ENCODE results near the gene AMD1. TPM values are rescaled to one million over a fixed set of nuclear protein-coding genes. Genes with fewer than 3 reads are reported as not detected.
"Not testable (repeated sequence)": the region's sequence is repeated elsewhere in the genome, so short reads cannot be mapped to it uniquely, and the experiment has no call there.

Gene AMD1
- total RNA-seq (2014; rRNA removed; shearing (Covaris generic)): 76.4 and 82.0 TPM in 2 replicates
- 53.2 and 75.1 TPM in 2 replicates for polyA plus RNA-seq (2015; cell fraction: cytosol; rRNA removed)
- polyA plus RNA-seq (2015; cell fraction: nucleus; rRNA removed): 56.3 and 76.6 TPM in 2 replicates

DNA sequence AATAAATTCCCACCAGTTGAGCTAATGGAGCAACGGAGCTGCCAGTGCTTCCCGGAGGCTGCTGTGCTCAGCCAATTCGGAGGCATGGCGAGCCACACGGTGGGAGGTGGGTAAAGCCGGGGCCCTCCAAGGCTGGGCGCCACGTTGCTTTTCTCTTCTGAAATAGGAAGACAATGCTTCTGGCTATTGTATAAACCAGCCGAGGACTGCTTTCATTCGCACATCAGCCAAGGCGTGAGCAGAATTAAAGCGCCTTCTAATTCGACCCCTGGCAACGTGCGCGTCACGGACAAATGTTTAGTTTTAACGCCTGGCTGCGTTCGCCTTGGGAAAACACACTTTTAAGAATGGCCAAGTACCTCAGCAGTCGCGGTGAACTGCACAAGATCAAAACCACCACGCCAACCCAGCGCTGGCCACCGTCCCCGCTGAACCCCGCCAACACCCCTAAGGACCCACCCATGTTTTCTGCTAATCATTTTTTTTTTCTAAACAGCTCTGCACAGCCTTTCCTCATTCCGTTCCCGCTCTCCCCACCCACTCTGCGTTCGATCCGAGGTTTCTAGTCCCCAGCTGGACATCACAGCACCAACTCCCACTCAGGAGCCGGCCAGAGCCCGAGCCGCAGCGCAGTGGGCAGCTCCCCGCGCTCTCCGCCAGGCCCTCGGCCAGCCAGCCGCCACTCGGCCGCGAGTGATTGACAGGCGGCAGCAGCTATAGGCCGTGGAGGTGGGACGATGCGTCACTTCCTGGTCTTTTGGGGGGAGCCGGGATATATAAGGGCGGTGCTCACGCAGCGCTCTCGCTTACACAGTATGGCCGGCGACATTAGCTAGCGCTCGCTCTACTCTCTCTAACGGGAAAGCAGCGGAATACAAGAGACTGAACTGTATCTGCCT, at the start of gene AMD1:
Gene AMD1, plus strand, starts transcription at position 805 of the 899 bp plus-strand sequence. CDS start 321 bp downstream, outside the sequence.
- in situ Hi-C loops (cut with HindIII; ENCODE audit: low pct_unique_long_range_greater_than_20kb, low sequenced_read_pairs): loop anchor here (10.0 kb wide), 3 partner anchors 59 to 339 kb away; partner anchors contain the start of gene CDK19
- peak; percentile 96 for DNase-seq (ENCODE audit: low read depth, low spot score)

DNA sequence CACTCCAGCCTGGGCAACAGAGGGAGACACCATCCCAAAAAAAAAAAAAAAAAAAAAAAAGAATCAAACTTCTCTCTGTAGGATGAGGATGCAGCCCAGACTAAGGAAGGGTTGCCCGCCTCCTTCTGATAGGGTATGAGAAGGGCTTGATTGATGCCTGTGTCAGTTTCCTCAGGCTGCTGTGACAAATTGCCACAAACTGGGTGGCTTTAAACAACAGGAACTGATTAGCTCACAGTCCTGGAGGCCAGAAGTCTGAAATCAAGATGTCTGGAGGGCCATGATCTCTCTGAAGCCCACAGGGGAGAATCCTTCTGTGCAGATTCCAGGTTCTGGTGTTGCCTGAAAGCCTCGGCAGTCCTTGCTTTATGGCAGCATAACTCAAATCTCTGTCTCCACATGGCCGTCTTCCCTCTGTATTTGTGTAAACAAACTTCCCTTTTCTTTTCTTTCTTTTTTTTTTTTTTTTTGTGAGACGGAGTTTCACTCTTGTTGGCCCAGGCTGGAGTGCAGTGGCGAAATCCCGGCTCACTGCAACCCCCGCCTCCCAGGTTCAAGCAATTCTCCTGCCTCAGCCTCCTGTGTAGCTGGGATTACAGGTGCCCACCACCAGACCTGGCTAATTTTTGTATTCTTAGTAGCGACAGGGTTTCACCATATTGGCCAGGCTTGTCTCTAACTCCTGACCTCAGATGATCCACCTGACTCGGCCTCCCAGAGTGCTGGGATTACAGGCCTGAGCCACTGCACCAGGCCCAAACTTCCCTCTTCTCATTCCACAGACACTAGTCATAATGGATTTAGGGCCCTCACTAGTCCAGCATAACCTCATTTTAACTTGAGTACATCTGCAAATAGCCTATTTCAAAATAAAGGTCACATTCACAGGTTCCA, 48.1 kb upstream of the AMD1 start:
- DNase-seq (ENCODE audit: low read depth, low spot score): no peak
- in situ Hi-C loops (cut with HindIII; ENCODE audit: low pct_unique_long_range_greater_than_20kb, low sequenced_read_pairs): no loop called here

GRCh38 chr6:110828396-110828795, 46.2 kb upstream of the AMD1 start:
- in situ Hi-C loops (cut with HindIII; ENCODE audit: low pct_unique_long_range_greater_than_20kb, low sequenced_read_pairs): no loop called here
- DNase-seq (ENCODE audit: low read depth, low spot score): no peak

DNA sequence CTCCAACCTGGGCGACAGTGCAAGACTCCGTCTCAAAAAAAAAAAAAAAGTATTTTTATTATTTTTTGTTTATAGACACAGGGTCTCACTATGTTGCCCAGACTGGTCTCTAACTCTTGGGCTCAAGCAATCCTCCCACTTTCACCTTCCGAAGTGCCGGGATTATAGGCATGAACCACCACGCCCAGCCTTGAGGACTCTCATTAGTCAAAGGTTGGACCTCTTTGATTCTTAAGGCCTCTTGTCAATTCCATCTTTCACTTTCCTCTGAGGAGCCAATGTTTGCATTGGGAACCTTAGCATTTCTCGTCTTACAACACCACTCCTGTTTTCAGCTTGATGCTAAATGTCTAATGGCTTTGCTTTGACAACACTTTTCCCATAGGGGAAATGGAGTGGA, 43.2 kb upstream of the AMD1 start:
- DNase-seq (ENCODE audit: low read depth, low spot score): no peak
- in situ Hi-C loops (cut with HindIII; ENCODE audit: low pct_unique_long_range_greater_than_20kb, low sequenced_read_pairs): no loop called here

- in situ Hi-C loops (cut with HindIII; ENCODE audit: low pct_unique_long_range_greater_than_20kb, low sequenced_read_pairs): no loop called here
- DNase-seq (ENCODE audit: low read depth, low spot score): no peak
These were observed 40.8 kb upstream of the AMD1 start for GRCh38 chr6:110833831-110834230.

- in situ Hi-C loops (cut with HindIII; ENCODE audit: low pct_unique_long_range_greater_than_20kb, low sequenced_read_pairs): not testable (repeated sequence)
These were observed 38.8 kb upstream of the AMD1 start for GRCh38 chr6:110835751-110836150.

DNA sequence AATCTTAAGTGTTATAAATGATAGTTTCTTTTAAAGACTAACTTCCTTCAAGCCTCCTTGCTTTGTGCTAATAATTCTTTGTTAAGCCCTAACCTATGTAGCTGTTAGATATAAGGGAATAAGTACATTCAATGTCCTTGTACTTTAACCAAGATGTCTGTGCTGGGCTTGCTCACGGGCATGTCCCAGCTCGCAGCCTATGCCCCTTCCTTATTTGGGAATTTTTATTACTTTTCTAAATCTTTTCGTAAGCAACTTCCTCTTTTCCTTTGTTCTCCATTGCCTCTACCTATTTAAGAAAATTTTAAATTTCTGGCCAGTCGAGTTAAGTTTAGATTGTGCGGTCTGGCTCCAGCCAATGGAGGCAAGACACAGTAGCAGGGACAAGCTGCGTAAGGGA, 33.3 kb upstream of the AMD1 start:
- in situ Hi-C loops (cut with HindIII; ENCODE audit: low pct_unique_long_range_greater_than_20kb, low sequenced_read_pairs): no loop called here
- DNase-seq (ENCODE audit: low read depth, low spot score): no peak

More at GRCh38 chr6:110835751-110836150, 38.8 kb upstream of the AMD1 start:
- not testable (repeated sequence) for DNase-seq (ENCODE audit: low read depth, low spot score)

- in situ Hi-C loops (cut with HindIII; ENCODE audit: low pct_unique_long_range_greater_than_20kb, low sequenced_read_pairs): no loop called here
- DNase-seq (ENCODE audit: low read depth, low spot score): no peak
These were observed 24.8 kb upstream of the AMD1 start for GRCh38 chr6:110849781-110850180.

- DNase-seq (ENCODE audit: low read depth, low spot score): no peak
- in situ Hi-C loops (cut with HindIII; ENCODE audit: low pct_unique_long_range_greater_than_20kb, low sequenced_read_pairs): no loop called here
These were observed 21.8 kb upstream of the AMD1 start for GRCh38 chr6:110852773-110853172.

- in situ Hi-C loops (cut with HindIII; ENCODE audit: low pct_unique_long_range_greater_than_20kb, low sequenced_read_pairs): no loop called here
- no peak for DNase-seq (ENCODE audit: low read depth, low spot score)
These were observed 20.7 kb upstream of the AMD1 start for GRCh38 chr6:110853754-110854477.

GRCh38 chr6:110856296-110856695, 18.3 kb upstream of the AMD1 start:
- in situ Hi-C loops (cut with HindIII; ENCODE audit: low pct_unique_long_range_greater_than_20kb, low sequenced_read_pairs): no loop called here

GRCh38 chr6:110858016-110858415, 16.6 kb upstream of the AMD1 start:
- in situ Hi-C loops (cut with HindIII; ENCODE audit: low pct_unique_long_range_greater_than_20kb, low sequenced_read_pairs): no loop called here
- no peak for DNase-seq (ENCODE audit: low read depth, low spot score)

More at GRCh38 chr6:110856296-110856695, 18.3 kb upstream of the AMD1 start:
- DNase-seq (ENCODE audit: low read depth, low spot score): no peak

GRCh38 chr6:110858562-110859214, 15.9 kb upstream of the AMD1 start:
- in situ Hi-C loops (cut with HindIII; ENCODE audit: low pct_unique_long_range_greater_than_20kb, low sequenced_read_pairs): no loop called here

DNA sequence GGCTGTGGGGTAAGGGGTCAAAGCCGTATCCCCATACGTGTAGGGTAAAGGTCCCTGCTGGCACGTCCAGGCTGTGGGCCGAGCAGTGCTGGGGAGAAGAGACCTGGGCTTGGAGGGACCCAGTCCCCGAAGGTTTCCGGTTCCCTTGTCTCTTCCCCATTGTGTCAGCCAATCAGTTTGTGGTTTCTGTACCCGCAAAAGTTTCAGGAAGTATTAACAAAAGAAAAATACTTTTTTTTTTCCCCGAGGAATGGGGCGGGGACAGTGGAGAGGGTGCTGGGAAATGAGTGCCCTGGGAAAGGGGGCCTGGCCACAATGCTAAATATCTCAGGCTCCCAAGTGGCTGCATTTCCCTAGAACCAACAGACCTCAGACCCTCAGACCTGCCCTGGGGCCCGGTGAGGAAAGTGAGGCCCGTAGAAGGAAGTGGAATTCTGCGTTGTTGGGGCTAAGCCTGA, 15.2 kb upstream of the AMD1 start:
- in situ Hi-C loops (cut with HindIII; ENCODE audit: low pct_unique_long_range_greater_than_20kb, low sequenced_read_pairs): no loop called here
- no peak for DNase-seq (ENCODE audit: low read depth, low spot score)

More at GRCh38 chr6:110858562-110859214, 15.9 kb upstream of the AMD1 start:
- no peak for DNase-seq (ENCODE audit: low read depth, low spot score)

DNA sequence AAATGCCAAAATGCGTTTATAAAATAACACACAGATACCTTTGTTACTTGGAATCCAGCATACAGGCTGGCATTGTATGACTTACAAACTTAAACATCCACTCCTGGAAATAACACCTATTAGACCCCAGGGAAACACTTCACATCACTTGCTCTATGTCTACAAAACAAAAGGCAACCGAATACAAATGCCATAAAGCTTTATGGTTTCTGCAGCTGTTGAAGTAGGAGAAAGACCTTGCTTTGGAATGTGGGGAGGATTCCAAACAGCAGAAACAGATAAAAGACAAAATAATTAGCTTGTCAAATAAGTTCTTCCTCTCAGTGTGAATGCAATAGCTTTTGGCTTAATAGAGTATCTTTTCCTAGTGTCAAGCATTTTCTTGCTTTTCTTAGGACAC, 9.8 kb upstream of the AMD1 start:
- in situ Hi-C loops (cut with HindIII; ENCODE audit: low pct_unique_long_range_greater_than_20kb, low sequenced_read_pairs): no loop called here
- DNase-seq (ENCODE audit: low read depth, low spot score): no peak

DNA sequence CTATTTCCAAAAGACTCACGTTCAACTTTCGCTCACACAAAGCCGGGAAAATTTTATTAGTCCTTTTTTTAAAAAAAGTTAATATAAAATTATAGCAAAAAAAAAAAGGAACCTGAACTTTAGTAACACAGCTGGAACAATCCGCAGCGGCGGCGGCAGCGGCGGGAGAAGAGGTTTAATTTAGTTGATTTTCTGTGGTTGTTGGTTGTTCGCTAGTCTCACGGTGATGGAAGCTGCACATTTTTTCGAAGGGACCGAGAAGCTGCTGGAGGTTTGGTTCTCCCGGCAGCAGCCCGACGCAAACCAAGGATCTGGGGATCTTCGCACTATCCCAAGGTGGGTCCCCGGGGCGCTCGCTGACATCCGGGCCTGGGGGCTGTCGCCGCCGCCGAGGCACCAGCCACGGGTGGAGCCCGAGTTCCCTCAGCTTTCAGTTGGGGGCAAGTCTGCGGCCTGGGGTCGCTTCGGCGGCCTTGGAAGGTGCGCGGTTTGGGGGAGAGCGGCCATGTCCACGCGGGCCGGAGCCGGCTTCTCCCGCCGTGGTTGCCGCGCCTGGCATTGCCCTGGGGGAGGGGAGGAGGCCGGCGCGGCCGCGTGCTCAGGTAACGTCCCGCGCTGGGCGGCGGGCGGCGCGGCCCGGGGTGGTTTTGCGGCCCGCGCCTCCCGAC, 429 bp downstream of the AMD1 start:
- in situ Hi-C loops (cut with HindIII; ENCODE audit: low pct_unique_long_range_greater_than_20kb, low sequenced_read_pairs): loop anchor here (10.0 kb wide), 3 partner anchors 60 to 340 kb away; partner anchors contain the start of gene CDK19
- no peak for DNase-seq (ENCODE audit: low read depth, low spot score)

Data from SK-MEL-5 (cell line).